HL-60 (cell line): ENCODE results near the gene BCL3.

Experiments used
- DNase-seq, 2 experiments: peaks; one replicate each; pipeline ENCODE4 v3.0.0-alpha.2; 2010 to 2020; ENCODE audit warnings: low read depth in 1 of 2, low spot score in 1 of 2
- H3K27ac ChIP-seq: fragments of 250-450 bp; sonication (Bioruptor Pico); replicated peaks from 2 replicates; pipeline ENCODE4 v1.5.1; 2020; ENCODE audit warnings: mild to moderate bottlenecking, moderate library complexity
- H3K27me3 ChIP-seq: fragments of 250-450 bp; sonication (Bioruptor Pico); 2 replicates; pipeline ENCODE4 v1.5.1; 2021; ENCODE audit warnings: mild to moderate bottlenecking, moderate library complexity; ENCODE audit not compliant: insufficient read depth, poor library complexity, severe bottlenecking
- H3K4me3 ChIP-seq: replicated peaks from 2 replicates; pipeline ENCODE4 v1.5.1; 2011; ENCODE audit warnings: mild to moderate bottlenecking, control low read depth, low read length; ENCODE audit not compliant: insufficient read depth
- GABPA ChIP-seq: IDR thresholded peaks from 2 replicates; pipeline ENCODE4 v1.6.1; 2012; ENCODE audit warnings: low read depth
- POLR2AphosphoS5 ChIP-seq: IDR thresholded peaks from 2 replicates; pipeline ENCODE4 v1.6.1; 2012; ENCODE audit warnings: low read depth
- SPI1 ChIP-seq: IDR thresholded peaks from 2 replicates; pipeline ENCODE4 v1.6.1; 2012; ENCODE audit warnings: low read depth, mild to moderate bottlenecking, borderline replicate concordance
- TF ChIP-seq, protein P1 (sequence below): IDR thresholded peaks from one replicate; pipeline ENCODE4 v1.5.1; 2011; ENCODE audit warnings: low read length, control low read depth, inconsistent platforms; ENCODE audit not compliant: insufficient read depth
- TF ChIP-seq, protein P2 (sequence below): IDR thresholded peaks from 2 replicates; pipeline ENCODE4 v1.6.1; 2012; ENCODE audit warnings: low read depth; ENCODE audit not compliant: insufficient replicate concordance

The BCL3 gene

DNA sequence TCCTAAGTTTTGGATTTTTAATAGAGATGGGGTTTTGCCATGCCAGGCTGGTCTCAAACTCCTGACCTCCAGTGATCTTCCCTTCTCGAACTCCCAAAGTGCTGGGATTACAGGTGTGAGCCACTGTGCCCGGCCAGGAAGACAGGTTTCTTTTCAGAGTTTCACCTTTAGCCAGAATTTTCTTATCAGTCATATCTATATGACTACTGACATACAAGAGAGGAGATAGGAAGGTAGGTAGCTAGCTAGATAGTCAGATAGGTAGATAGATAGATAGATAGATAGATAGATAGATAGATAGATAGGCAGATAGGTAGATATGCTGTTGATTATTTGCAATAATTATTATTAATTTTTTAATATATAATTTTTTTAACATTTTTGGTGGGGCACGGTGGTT, 36.8 kb downstream of the BCL3 start:
- TF ChIP-seq SPI1 (no peak), POLR2AphosphoS5 (no peak), GABPA (no peak)
- TF ChIP-seq, protein P1, sequence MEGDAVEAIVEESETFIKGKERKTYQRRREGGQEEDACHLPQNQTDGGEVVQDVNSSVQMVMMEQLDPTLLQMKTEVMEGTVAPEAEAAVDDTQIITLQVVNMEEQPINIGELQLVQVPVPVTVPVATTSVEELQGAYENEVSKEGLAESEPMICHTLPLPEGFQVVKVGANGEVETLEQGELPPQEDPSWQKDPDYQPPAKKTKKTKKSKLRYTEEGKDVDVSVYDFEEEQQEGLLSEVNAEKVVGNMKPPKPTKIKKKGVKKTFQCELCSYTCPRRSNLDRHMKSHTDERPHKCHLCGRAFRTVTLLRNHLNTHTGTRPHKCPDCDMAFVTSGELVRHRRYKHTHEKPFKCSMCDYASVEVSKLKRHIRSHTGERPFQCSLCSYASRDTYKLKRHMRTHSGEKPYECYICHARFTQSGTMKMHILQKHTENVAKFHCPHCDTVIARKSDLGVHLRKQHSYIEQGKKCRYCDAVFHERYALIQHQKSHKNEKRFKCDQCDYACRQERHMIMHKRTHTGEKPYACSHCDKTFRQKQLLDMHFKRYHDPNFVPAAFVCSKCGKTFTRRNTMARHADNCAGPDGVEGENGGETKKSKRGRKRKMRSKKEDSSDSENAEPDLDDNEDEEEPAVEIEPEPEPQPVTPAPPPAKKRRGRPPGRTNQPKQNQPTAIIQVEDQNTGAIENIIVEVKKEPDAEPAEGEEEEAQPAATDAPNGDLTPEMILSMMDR, result no peak
- TF ChIP-seq, protein P2, sequence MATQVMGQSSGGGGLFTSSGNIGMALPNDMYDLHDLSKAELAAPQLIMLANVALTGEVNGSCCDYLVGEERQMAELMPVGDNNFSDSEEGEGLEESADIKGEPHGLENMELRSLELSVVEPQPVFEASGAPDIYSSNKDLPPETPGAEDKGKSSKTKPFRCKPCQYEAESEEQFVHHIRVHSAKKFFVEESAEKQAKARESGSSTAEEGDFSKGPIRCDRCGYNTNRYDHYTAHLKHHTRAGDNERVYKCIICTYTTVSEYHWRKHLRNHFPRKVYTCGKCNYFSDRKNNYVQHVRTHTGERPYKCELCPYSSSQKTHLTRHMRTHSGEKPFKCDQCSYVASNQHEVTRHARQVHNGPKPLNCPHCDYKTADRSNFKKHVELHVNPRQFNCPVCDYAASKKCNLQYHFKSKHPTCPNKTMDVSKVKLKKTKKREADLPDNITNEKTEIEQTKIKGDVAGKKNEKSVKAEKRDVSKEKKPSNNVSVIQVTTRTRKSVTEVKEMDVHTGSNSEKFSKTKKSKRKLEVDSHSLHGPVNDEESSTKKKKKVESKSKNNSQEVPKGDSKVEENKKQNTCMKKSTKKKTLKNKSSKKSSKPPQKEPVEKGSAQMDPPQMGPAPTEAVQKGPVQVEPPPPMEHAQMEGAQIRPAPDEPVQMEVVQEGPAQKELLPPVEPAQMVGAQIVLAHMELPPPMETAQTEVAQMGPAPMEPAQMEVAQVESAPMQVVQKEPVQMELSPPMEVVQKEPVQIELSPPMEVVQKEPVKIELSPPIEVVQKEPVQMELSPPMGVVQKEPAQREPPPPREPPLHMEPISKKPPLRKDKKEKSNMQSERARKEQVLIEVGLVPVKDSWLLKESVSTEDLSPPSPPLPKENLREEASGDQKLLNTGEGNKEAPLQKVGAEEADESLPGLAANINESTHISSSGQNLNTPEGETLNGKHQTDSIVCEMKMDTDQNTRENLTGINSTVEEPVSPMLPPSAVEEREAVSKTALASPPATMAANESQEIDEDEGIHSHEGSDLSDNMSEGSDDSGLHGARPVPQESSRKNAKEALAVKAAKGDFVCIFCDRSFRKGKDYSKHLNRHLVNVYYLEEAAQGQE, result no peak
- no peak for DNase-seq
- Histone ChIP-seq H3K27ac (no peak overlapping the region), H3K4me3 (no peak overlapping the region), H3K27me3 (no peaks in the 10 kb centered on the region)

DNA sequence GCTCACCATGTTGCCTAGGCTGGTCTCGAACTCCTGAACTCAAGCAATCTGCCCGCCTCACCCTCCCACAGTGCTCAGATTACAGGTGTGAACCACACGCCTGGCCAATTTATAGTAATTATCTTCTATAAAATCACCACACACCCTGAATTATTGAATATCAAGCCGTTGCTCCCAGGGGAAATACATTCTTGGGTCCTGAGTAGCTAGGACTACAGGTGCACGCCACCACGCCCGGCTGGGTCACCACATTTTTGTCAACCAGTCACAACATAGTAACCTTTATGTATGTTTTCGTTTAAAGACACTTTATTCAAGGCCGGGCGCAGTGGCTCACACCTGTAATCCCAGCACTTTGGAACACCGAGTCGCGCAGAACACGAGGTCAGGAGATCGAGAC, 37.5 kb downstream of the BCL3 start:
- Histone ChIP-seq H3K27ac (no peak overlapping the region), H3K27me3 (no peaks in the 10 kb centered on the region), H3K4me3 (no peak overlapping the region)
- TF ChIP-seq, protein P1, result no peak
- TF ChIP-seq GABPA (no peak), SPI1 (no peak), POLR2AphosphoS5 (no peak)
- TF ChIP-seq, protein P2, result no peak
- no peak for DNase-seq

DNA sequence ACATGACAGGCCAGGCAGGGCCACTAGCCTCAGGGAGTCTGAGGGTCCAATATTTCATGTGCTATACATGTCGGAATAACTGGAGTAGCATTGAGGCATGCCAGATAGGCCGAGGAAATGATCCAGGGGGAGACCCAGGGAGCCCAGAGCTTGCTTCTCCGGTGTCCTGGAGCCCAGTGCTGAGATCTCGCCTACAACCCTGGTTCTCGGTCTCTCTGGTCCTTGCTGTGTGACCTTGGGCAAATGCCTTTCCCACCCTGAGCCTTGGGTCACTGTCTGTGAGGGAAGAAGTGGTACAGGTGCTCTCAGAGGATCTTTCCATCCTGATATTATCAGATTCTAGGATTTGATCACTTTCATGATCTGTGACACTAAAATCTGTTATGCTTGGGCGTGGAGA, 40.5 kb downstream of the BCL3 start:
- Histone ChIP-seq H3K4me3 (no peak overlapping the region), H3K27me3 (no peaks in the 10 kb centered on the region), H3K27ac (no peak overlapping the region)
- DNase-seq, result no peak
- TF ChIP-seq, protein P1, result no peak
- TF ChIP-seq SPI1 (no peak), POLR2AphosphoS5 (no peak), GABPA (no peak)
- TF ChIP-seq, protein P2, result no peak
